NCI-H510A (cell line): ENCODE data around the gene FLNA.
"Not testable (repeated sequence)": the region's sequence is repeated elsewhere in the genome, so short reads cannot be mapped to it uniquely, and the experiment has no call there.

Experiments used
- DNase-seq: peaks from one replicate; lab custom pipeline; 2025; lab: John Stamatoyannopoulos, UW

Gene FLNA

GRCh38 chrX:154399527-154400368, 25.3 kb upstream of the FLNA start:
- no peak for DNase-seq

- DNase-seq: peak; percentile 38
These were observed 24.5 kb upstream of the FLNA start for GRCh38 chrX:154398668-154399526.

- peak; percentile 81 for DNase-seq
These were observed 23.6 kb upstream of the FLNA start, which contains the start of gene RPL10 for GRCh38 chrX:154397888-154398667. RPL10 (plus strand) TSS chrX:154398377; CDS start chrX:154398520, 143 bp downstream.

GRCh38 chrX:154396973-154397887, 22.8 kb upstream of the FLNA start:
- peak; percentile 66 for DNase-seq

- DNase-seq: not testable (repeated sequence)
These were observed 21.9 kb upstream of the FLNA start for GRCh38 chrX:154396363-154396762.

GRCh38 chrX:154389812-154390747, 15.6 kb upstream of the FLNA start:
- DNase-seq: not testable (repeated sequence)

- DNase-seq: not testable (repeated sequence)
These were observed 14.2 kb upstream of the FLNA start for GRCh38 chrX:154388649-154389048.

GRCh38 chrX:154388094-154388493, 13.7 kb upstream of the FLNA start:
- DNase-seq: not testable (repeated sequence)

GRCh38 chrX:154384284-154384892, 10.0 kb upstream of the FLNA start:
- no peak for DNase-seq

GRCh38 chrX:154383359-154384283, 9.2 kb upstream of the FLNA start:
- DNase-seq: no peak

- DNase-seq: no peak
These were observed 8.1 kb upstream of the FLNA start for GRCh38 chrX:154382483-154383069.

- DNase-seq: no peak
These were observed 6.8 kb upstream of the FLNA start for GRCh38 chrX:154381271-154381670.

- no peak for DNase-seq
These were observed 6.4 kb upstream of the FLNA start for GRCh38 chrX:154380787-154381186.

GRCh38 chrX:154380153-154380552, 5.7 kb upstream of the FLNA start:
- no peak for DNase-seq

GRCh38 chrX:154379569-154379951, 5.1 kb upstream of the FLNA start:
- no peak for DNase-seq

GRCh38 chrX:154378799-154379568, 4.5 kb upstream of the FLNA start, which contains the start of gene EMD:
EMD (plus strand) TSS chrX:154379295; CDS start chrX:154379485, 190 bp downstream.
- DNase-seq: peak; percentile 99
